Measurements from ENCODE around the gene TLR5.

DNA sequence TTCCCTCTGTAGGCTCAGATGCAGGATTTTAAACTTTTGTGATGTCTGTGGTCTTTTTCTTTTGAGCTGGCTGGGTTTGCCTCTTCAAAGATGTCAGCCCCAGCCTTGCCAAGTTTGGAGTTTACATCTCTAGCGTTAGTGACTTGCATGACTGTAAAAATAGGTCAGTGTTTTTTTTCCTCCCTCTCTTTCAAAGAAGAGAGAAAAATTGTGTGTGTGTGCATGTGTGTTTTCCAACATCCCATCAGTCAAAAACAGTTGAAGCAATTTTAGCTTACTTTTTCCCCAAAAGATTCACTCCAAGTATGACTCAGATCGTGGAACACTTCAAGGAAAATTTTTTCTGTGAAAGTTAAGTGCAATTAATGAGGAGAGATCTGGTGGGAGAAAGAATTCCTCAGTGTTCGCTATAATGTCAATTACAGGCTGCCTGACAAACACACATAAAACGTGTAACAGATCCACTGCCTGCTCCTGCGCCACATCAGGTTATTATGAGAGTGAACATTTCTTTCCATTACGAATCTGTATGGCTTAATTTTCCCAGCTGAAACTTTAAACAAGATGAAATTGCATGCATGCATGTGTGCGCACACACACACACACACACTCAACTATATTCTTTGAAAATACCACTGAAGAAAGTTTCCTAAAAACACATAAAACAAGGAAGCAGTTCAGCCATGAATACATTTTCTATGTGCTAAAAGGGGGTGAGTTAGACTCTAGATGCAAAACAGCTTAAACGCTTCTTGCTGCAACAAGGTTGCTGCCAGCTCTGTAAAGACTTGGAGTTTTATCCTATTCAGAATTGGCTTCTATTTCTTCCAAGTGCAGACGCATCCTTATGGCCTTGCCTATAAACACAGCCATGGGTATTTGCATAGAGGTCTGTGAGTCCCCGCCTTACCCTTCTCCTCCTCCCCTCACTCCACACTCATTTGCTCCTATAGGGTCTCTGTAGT lies 55.5 kb downstream of the TLR5 start:
- no peak for TF ChIP-seq POLR2A (IDR thresholded peaks at IDR 0.05)
- TF ChIP-seq, protein P1, sequence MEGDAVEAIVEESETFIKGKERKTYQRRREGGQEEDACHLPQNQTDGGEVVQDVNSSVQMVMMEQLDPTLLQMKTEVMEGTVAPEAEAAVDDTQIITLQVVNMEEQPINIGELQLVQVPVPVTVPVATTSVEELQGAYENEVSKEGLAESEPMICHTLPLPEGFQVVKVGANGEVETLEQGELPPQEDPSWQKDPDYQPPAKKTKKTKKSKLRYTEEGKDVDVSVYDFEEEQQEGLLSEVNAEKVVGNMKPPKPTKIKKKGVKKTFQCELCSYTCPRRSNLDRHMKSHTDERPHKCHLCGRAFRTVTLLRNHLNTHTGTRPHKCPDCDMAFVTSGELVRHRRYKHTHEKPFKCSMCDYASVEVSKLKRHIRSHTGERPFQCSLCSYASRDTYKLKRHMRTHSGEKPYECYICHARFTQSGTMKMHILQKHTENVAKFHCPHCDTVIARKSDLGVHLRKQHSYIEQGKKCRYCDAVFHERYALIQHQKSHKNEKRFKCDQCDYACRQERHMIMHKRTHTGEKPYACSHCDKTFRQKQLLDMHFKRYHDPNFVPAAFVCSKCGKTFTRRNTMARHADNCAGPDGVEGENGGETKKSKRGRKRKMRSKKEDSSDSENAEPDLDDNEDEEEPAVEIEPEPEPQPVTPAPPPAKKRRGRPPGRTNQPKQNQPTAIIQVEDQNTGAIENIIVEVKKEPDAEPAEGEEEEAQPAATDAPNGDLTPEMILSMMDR (IDR thresholded peaks at IDR 0.05): no peak

All from heart left ventricle (tissue), 13 donors.